ENCODE results near the gene KRT39.
"Not testable (repeated sequence)": the region's sequence is repeated elsewhere in the genome, so short reads cannot be mapped to it uniquely, and the experiment has no call there.

The KRT39 gene

GRCh38 chr17:40966848-40967247, at the start of gene KRT39:
Gene KRT39 (minus strand): TSS chr17:40966948. CDS start chr17:40966856, 92 bp downstream.
- no peak for DNase-seq (ENCODE audit: low spot score)

- DNase-seq (ENCODE audit: low spot score) = no peak
These were observed 48.7 kb upstream of the KRT39 start for GRCh38 chr17:41015454-41015853.

- no peak for DNase-seq (ENCODE audit: low spot score)
These were observed 46.9 kb upstream of the KRT39 start for GRCh38 chr17:41013606-41014005.

- DNase-seq (ENCODE audit: low spot score) = no peak
These were observed 46.4 kb upstream of the KRT39 start for GRCh38 chr17:41013181-41013580.

- DNase-seq (ENCODE audit: low spot score) = no peak
These were observed 45.8 kb upstream of the KRT39 start for GRCh38 chr17:41012326-41013120.

GRCh38 chr17:41010441-41010840, 43.7 kb upstream of the KRT39 start:
- DNase-seq (ENCODE audit: low spot score) = no peak

GRCh38 chr17:41009936-41010335, 43.2 kb upstream of the KRT39 start:
- no peak for DNase-seq (ENCODE audit: low spot score)

GRCh38 chr17:41009301-41009760, 42.6 kb upstream of the KRT39 start:
- DNase-seq (ENCODE audit: low spot score) = no peak

GRCh38 chr17:41008811-41009210, 42.1 kb upstream of the KRT39 start, which contains the start of gene KRTAP3-1:
Gene KRTAP3-1 (minus strand): TSS chr17:41009128. CDS start chr17:41009074, 54 bp downstream.
- DNase-seq (ENCODE audit: low spot score) = no peak

GRCh38 chr17:41004397-41004796, 37.6 kb upstream of the KRT39 start:
- DNase-seq (ENCODE audit: low spot score) = no peak

- no peak for DNase-seq (ENCODE audit: low spot score)
These were observed 37.2 kb upstream of the KRT39 start for GRCh38 chr17:41003926-41004325.

- no peak for DNase-seq (ENCODE audit: low spot score)
These were observed 36.1 kb upstream of the KRT39 start for GRCh38 chr17:41002814-41003213.

GRCh38 chr17:41001795-41002194, 35.0 kb upstream of the KRT39 start:
- DNase-seq (ENCODE audit: low spot score) = no peak

- DNase-seq (ENCODE audit: low spot score) = not testable (repeated sequence)
These were observed 32.8 kb upstream of the KRT39 start, which contains the start of gene KRTAP3-2 for GRCh38 chr17:40999563-40999962. Gene KRTAP3-2 (minus strand): TSS chr17:40999906. CDS start chr17:40999853, 53 bp downstream.

- DNase-seq (ENCODE audit: low spot score) = no peak
These were observed 30.6 kb upstream of the KRT39 start for GRCh38 chr17:40997361-40997760.

- no peak for DNase-seq (ENCODE audit: low spot score)
These were observed 30.1 kb upstream of the KRT39 start for GRCh38 chr17:40996829-40997228.

- DNase-seq (ENCODE audit: low spot score) = no peak
These were observed 28.4 kb upstream of the KRT39 start for GRCh38 chr17:40995116-40995515.

GRCh38 chr17:40993839-40994238, 27.1 kb upstream of the KRT39 start, which contains the start of gene KRTAP3-3:
Gene KRTAP3-3 (minus strand): TSS chr17:40994164. CDS start chr17:40994097, 67 bp downstream.
- no peak for DNase-seq (ENCODE audit: low spot score)

- no peak for DNase-seq (ENCODE audit: low spot score)
These were observed 26.3 kb upstream of the KRT39 start for GRCh38 chr17:40993084-40993483.

- DNase-seq (ENCODE audit: low spot score) = no peak
These were observed 25.9 kb upstream of the KRT39 start for GRCh38 chr17:40992666-40993065.

GRCh38 chr17:40986920-40987319, 20.2 kb upstream of the KRT39 start:
- no peak for DNase-seq (ENCODE audit: low spot score)

GRCh38 chr17:40984226-40984625, 17.5 kb upstream of the KRT39 start, which contains the start of gene KRT40:
Gene KRT40 (minus strand): TSS chr17:40984326. CDS start chr17:40984273, 53 bp downstream.
- no peak for DNase-seq (ENCODE audit: low spot score)

GRCh38 chr17:40981115-40981514, 14.4 kb upstream of the KRT39 start:
- DNase-seq (ENCODE audit: low spot score) = no peak
